Suprapubic skin (tissue), 4 donors: Measurements from ENCODE around the gene HECTD1.

Source experiments
- POLR2A ChIP-seq, 2 donors: fragments of 450-650 bp; IDR thresholded peaks; one replicate each; pipeline ENCODE4 v1.6.1; 2017; ENCODE audit warnings: antibody characterized with exemption in 2 of 2, mild to moderate bottlenecking in 2 of 2, moderate library complexity in 2 of 2
- POLR2AphosphoS5 ChIP-seq, 3 donors: sonication (generic); formaldehyde crosslinking; IDR thresholded peaks; one replicate each; pipeline ENCODE4 v1.6.1; 2017; ENCODE audit warnings: antibody characterized with exemption in 3 of 3
- TF ChIP-seq, protein P1 (sequence below), 2 donors: fragments of 200-600 bp in 1 of 2; fragments of 450-650 bp in 1 of 2; sonication (generic) in 1 of 2; IDR thresholded peaks; one replicate each; pipeline ENCODE4 v1.5.1; 2016 to 2019; ENCODE audit warnings: antibody characterized with exemption in 2 of 2, mild to moderate bottlenecking in 1 of 2, moderate library complexity in 1 of 2

GRCh38 chr14:31205681-31206535 is 1.7 kb downstream of the HECTD1 start:
- TF ChIP-seq, protein P1, sequence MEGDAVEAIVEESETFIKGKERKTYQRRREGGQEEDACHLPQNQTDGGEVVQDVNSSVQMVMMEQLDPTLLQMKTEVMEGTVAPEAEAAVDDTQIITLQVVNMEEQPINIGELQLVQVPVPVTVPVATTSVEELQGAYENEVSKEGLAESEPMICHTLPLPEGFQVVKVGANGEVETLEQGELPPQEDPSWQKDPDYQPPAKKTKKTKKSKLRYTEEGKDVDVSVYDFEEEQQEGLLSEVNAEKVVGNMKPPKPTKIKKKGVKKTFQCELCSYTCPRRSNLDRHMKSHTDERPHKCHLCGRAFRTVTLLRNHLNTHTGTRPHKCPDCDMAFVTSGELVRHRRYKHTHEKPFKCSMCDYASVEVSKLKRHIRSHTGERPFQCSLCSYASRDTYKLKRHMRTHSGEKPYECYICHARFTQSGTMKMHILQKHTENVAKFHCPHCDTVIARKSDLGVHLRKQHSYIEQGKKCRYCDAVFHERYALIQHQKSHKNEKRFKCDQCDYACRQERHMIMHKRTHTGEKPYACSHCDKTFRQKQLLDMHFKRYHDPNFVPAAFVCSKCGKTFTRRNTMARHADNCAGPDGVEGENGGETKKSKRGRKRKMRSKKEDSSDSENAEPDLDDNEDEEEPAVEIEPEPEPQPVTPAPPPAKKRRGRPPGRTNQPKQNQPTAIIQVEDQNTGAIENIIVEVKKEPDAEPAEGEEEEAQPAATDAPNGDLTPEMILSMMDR (IDR thresholded peaks at IDR 0.05): no peak
- TF ChIP-seq POLR2A (IDR thresholded peaks at IDR 0.05): no peak
- TF ChIP-seq POLR2AphosphoS5 (IDR thresholded peaks at IDR 0.05): peak in 1 of 3 donors; percentile 21
